Dedifferentiated amniotic fluid mesenchymal stem cell (primary cell): ENCODE results near the gene CUL9.
"Not testable (repeated sequence)": the region's sequence is repeated elsewhere in the genome, so short reads cannot be mapped to it uniquely, and the experiment has no call there.

ENCODE experiments used
- DNase-seq: peaks from one replicate; pipeline ENCODE4 v3.0.0-alpha.2; 2016; ENCODE audit errors: extremely low spot score

Gene CUL9

DNA sequence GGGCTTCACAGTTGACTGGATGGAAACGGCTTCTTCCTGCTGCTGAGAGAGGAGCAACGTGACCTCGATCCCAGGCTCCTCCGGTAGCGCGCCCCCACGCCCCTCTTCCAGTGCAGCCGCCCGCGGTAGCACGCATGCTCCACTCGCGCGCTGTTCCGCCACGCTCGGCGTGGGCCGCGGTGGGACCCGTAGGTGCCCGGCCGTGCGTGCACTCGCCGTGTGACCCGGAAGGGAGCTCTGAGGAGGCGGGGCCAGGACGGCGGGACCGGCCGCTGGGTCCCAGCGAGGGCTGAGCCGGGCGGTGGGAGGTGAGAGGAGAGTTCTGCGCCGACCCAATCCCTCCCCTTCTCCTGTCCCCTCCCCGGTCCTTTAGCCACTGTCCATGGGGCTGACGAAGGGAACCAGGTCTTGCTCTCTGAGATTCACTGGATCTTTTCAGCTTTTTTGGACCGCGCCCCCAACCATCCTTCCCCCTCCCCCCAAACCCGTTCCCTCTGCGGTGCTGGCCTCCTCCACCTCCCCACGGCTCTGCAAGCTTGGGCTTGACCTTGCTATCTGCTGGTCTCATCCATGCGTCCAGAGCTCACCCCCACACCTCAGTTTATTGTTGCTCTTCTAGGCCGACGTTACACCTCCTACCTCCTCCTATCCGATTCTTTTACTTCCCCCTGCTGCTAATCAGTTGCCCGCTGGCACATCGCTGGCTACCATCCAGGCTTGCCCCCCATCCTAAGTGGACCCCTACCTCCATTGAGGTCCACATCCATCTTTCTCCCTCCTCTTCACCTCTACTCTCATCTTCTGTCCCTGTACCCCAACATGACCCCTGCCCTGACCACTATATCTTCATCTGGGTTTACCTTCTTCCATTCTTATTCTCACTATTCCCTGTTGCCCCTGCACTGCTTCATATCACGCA is at the start of gene CUL9:
TSS of gene CUL9 (plus strand) at position 255 of the 919 bp plus-strand sequence. CDS start 2,115 bp downstream, outside the sequence.
- DNase-seq, result peak; percentile 52

DNA sequence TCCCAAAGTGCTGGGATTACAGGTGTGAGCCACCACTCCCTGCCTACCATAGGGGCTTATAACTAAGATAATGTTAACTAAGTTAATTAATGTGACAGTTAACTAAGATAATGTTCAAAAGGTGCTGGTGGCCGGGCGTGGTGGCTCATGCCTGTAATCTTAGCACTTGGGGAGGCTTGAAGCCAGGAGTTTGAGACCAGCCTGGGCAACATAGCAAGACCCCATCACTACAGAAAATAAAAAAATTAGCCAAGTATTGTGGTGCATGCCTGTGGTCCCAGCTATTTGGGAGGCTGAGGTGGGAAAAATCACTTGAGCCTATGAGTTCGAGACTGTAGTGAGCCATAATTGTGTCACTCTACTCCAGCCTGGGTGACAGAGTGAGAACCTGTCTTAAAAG is 43.7 kb upstream of the CUL9 start:
- no peak for DNase-seq

DNA sequence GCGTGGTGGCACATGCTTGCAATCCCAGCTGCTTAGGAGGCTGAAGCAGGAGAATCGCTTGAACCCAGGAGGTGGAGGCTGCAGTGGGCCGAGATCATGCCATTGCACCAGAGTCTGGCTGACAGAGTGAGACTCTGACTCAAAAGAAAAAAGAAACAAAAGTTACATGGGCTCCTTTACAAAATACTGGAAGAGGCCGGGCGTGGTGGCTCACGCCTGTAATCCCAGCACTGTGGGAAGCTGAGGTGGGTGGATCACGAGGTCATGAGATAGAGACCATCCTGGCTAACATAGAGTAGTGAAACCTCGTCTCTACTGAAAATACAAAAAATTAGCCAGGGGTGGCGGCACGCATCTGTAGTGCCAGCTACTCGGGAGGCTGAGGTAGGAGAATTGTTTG is 42.0 kb upstream of the CUL9 start:
- not testable (repeated sequence) for DNase-seq

DNA sequence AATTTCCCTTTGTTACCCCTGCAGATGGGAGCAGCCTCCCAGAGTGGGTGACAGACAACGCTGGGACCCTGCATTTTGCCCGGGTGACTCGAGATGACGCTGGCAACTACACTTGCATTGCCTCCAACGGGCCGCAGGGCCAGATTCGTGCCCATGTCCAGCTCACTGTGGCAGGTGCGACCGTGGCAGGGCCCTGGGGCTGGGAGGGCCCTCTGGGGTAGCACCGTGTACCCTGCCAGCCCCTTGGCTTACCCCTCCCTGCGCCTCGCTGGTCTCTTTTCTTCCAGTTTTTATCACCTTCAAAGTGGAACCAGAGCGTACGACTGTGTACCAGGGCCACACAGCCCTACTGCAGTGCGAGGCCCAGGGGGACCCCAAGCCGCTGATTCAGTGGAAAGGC is 40.4 kb upstream of the CUL9 start:
- DNase-seq, result no peak

DNA sequence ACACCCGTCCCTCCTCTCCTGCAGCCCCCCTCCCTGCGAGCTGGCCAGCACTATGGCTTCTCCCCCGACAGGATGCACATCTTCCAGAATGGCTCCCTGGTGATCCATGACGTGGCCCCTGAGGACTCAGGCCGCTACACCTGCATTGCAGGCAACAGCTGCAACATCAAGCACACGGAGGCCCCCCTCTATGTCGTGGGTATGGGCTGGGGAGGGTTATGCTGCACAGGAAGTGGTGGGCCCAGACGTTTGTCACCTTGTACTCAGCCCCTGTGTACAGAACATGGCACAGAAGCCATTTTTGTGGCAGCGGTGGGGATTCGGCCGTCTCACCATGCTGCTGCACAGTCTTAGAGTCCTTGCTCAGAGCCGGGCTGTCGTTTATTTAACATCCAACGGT is 39.9 kb upstream of the CUL9 start:
- DNase-seq, result no peak

DNA sequence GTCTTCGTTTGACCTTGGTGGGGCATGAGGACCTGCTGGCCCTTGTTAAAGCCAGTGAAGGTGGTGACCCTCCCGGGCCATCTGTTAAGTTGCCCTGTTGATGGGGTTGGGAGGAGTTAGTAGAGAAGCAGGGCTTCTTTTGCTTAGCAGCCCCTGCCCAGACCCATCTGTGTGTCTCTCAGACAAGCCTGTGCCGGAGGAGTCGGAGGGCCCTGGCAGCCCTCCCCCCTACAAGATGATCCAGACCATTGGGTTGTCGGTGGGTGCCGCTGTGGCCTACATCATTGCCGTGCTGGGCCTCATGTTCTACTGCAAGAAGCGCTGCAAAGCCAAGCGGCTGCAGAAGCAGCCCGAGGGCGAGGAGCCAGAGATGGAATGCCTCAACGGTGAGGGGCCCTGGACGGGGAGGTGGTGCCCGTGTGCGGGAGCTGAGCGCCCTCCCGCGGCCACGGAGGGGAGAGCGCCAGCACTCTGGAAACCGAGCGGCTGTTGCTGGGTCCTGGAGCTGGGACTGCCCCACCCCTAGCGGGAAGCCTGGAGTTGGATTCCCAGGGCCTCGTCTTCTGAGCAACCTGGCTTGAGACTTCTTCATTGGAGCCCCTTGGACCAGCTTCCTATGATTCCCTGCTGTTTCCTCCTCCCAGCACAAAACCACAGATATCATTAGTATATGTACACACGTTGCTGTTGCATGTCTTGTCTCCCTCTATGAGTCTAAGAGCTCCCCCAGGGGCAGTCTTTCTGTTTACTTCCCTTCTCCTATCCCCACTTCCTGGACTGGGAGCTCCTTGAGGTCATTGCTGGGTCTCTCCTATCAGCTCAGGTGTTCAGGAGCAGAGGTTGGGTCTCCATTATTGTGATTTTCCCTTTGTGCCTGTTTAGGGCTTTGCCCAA is 38.5 kb upstream of the CUL9 start:
- peak; percentile 89 for DNase-seq

DNA sequence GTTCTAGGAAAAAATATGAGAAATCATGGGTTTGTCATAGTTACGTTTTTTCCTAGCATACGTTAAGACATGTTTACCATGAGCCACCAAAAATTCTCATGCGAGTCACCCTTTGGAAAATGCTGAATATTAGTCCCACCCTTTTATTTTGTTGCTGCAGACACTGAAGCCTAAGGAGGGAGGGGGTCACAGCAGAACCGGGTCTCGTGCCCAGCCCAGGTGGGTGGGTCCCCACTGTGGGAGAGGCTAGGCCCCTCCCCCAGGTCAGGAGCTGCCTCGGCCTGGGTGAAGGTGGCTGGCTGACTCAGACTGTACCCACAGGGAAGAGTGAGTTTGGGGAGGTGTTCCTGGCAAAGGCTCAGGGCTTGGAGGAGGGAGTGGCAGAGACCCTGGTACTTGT is 37.1 kb upstream of the CUL9 start:
- no peak for DNase-seq

DNA sequence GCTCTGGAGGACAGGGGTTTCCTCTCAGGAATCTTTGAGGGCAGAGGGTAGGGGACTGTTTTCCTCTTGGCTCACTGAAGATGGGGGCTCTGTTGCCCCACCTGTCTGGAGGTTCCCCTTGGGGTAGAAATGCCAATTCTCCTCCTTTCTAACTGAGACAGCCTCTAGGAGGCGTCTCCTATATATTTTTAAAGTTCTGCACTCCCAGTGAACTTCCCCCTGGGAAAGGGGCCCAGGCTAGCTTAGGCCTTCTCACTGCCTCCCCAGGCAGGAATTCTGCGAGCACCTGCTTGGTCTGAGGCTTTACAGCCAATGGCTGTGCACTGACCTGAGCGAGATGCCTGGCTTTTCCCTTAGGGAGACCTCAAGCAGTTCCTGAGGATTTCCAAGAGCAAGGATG is 35.7 kb upstream of the CUL9 start:
- no peak for DNase-seq

DNA sequence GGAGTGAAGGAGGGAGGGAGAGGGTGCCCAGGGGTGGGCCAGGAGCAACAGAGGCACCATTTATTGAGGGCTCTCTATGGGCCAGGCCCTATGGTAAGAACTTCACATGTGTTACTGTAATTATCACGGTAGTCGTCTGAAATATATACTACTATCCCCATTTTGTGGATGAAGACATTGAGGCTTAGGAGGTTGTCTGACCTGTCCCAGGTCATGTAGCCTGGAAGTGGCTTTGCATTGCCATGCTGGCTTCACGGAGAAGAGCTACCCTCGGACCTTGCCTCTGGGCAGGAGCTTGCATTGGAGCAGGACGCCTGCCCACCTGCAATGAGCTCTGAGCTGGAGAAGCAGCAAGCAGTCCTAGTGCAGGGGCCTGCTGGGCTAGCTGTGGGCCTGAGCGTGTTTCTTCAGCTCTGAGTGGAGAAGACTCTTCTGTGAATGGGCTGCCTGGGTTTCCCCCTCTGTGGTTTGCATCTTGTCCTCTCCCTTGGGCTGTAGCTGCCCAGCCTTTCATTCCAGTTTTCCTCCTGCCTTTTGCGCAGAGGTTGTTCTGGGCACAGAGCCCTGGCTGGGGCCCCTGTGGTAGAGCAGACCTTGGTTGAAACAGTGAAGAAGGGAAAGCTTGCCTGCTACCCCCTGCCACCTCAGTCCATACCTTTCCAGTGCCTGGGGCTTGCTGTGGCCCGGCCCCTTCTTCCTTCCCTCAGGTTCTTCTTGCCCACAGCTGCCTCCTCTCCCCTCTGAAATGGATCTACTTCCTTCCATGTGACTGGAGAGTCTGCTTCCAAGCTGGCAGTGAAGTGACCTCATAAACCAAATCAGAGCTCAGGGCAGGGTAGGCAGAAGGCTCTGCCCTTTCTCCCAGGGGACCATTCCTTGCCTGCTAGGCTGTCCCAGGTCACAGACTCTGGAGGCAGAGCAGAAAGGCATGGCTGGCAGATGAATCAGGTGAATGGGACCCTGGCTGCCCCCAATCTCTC is 35.0 kb upstream of the CUL9 start:
- no peak for DNase-seq

DNA sequence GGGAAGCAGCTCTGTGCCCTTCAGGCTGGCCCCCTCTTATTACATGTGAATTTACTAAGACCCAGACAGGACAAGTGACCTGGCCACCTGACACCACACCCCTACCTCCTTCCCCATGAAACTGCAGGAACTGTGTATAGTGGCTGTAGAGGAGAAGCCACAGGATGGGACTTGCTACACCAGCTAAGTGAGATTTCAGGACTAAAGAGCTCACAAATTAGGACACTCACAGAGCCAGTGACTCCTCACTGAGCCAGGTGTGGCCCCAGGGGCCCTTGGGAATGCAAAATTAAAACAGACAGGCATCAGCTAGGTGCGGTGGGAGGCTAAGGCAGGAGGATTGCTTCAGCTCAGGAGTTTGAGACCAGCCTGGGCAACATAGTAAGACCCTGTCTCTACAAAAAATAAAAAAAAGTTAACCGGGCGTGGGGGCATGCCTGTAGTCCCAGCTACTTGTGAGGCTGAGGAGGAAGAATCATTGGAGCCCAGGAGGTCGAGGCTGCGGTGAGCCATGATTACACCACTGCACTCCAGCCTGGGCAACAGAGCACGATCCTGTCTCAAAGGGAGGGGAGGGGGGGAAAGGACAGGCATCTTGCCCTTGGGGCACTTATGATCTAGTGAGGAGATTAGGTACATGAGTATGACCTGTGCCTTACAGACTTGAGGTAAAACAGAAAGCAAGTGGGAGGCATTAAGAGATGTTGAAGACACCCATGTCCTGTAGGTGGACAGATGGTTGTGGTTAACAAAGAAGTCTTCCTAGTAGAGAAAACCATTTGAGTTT is 34.1 kb upstream of the CUL9 start:
- DNase-seq, result no peak

DNA sequence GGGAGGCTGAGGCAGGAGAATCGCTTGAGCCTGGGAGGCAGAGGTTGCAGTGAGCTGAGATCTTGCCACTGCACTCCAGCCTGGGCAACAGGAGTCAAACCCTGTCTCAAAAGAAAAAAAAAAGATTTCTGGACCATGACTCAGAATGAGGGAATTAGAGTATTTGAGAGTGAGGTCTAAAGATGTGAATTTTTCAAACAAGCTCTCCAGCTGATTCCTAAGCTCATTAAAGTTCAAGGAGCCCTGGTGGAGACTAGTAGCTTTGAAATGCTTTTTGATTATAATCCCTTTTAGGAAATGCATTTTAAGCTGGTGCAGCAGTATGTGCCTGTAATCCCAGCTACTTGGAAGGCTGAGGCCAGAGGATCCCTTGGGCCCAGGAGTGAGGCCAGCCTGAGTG is 32.7 kb upstream of the CUL9 start:
- no peak for DNase-seq

DNA sequence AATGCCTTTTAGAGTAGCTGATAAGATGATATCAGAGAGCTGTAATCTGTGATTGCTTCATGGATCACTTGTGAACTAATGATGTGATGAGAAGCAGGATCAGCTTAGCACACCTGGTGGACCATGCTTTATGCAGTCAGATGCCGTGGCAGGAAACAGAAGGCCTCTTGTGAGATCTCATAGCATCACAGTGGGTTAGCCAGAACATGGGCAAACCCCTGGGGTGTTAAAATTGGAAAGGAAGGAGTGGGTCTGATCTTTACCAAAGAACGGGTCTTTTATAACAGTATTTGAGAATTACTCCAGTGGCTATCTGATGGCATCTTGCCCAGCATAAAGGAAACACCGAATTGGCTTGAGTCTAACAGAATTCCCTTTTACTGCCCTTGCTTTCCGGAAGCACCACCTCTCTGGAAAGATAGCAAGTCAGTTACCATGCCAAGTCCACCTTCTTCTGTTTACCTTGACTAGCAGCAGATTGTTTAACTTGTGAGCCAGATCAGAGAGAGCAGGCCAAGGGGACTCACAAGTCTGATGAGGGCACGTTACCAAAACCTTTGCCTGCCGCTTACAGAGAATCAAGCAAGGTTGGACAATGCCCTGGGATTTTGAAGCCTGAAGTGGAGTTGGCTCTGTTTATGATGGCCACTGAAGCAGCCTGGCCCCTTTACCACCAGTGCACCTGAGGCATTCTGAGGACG is 31.8 kb upstream of the CUL9 start:
- no peak for DNase-seq

DNA sequence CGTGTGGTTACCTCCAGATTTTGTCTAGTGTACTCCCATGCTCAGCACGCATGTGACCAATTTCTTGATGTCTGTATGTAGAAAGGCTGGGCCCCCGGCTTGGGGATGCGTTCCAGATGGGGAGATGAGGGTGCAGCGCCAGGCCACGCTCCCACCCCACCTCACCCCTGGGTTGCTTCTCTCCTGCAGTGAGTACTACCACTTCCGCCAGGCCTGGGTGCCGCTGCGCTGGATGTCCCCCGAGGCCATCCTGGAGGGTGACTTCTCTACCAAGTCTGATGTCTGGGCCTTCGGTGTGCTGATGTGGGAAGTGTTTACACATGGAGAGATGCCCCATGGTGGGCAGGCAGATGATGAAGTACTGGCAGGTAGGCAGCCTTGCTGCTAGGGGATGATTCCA is 22.4 kb upstream of the CUL9 start:
- no peak for DNase-seq

DNA sequence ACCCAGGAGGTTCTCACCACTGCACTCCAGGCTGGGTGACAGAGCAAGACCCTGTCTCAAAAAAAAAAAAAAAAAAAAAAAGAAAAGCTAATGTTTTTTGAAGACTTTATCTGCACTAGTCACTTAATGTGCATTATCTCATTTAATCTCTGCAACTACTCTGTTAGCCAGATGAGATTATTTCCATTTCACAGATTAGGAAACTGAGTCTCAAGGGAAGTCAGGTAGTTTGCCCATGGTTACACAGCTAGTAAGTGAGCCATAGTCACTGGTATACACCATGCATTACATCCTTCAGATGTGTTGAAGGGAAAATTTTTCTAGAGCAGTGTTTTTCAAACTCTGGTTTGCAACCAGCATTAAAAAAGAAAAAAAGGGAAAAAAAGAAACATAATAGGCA is 18.1 kb upstream of the CUL9 start:
- no peak for DNase-seq

DNA sequence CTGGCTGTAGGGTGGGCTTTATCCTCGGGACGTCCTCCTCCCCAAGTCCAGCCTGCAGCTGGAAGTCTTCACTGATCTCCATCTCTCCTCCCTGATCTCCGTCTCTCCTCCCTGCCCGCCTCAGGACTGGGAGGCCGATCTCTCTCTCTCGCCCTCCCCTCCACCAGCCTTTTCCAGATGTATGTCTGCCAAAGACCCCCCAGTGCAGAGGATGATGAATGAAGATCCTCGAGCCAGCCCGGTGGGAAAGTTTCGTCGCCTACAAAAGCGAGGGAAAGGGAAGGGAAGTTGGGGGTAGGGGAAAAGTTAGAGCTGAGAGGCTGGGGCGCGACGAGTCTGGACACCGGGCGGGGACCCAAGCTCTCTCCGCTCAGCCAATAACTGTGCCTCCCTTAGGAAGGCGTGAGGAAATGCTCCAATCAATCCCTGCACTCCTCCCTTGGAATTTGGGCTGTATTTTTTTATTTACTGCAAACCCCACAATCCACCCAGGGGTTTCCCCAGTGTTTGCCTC is 11.5 kb upstream of the CUL9 start:
- DNase-seq, result peak; percentile 85

DNA sequence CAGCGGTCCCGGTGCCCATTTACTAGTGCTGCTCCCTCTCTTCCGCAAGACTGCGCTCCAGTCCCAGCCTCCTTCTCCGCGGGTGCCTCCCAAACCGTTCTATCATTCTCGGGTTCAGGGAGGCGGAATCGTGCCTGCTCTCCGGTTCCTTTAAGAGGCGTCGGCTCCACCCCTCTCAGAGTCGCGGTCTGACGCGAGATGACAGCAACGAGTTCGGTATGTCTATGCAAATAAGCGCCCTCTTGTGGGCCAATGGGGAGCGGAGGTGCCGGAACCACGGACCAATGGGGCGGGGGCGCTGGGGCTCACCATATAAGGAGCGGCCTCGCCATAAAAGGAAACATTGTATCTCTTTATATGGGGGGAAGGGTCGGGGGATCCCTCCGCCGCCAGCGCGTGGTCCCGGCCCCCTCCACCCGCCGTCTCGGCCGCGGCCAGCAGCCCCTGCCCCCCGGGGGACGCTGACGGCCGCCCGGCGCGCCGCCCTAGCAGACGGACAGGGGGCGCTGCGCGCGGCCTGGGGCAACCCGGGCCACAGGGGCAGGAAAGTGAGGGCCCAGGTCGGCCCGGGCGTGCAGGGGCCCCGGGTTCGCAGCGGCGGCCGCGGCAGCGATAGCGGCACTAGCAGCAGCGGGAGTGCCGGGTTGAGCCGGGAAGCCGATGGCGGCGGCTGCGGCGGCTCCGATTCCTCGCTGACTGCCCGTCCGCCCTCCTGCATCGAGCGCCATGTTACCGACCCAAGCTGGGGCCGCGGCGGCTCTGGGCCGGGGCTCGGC is 10.9 kb upstream of the CUL9 start, which contains the start of gene SRF:
TSS of gene SRF (plus strand) at position 339 of the 776 bp plus-strand sequence. CDS start at position 727, 388 bp downstream.
- peak; percentile 100 for DNase-seq

DNA sequence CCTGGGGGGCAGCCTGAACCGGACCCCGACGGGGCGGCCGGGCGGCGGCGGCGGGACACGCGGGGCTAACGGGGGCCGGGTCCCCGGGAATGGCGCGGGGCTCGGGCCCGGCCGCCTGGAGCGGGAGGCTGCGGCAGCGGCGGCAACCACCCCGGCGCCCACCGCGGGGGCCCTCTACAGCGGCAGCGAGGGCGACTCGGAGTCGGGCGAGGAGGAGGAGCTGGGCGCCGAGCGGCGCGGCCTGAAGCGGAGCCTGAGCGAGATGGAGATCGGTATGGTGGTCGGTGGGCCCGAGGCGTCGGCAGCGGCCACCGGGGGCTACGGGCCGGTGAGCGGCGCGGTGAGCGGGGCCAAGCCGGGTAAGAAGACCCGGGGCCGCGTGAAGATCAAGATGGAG is 10.3 kb upstream of the CUL9 start:
- DNase-seq, result no peak

DNA sequence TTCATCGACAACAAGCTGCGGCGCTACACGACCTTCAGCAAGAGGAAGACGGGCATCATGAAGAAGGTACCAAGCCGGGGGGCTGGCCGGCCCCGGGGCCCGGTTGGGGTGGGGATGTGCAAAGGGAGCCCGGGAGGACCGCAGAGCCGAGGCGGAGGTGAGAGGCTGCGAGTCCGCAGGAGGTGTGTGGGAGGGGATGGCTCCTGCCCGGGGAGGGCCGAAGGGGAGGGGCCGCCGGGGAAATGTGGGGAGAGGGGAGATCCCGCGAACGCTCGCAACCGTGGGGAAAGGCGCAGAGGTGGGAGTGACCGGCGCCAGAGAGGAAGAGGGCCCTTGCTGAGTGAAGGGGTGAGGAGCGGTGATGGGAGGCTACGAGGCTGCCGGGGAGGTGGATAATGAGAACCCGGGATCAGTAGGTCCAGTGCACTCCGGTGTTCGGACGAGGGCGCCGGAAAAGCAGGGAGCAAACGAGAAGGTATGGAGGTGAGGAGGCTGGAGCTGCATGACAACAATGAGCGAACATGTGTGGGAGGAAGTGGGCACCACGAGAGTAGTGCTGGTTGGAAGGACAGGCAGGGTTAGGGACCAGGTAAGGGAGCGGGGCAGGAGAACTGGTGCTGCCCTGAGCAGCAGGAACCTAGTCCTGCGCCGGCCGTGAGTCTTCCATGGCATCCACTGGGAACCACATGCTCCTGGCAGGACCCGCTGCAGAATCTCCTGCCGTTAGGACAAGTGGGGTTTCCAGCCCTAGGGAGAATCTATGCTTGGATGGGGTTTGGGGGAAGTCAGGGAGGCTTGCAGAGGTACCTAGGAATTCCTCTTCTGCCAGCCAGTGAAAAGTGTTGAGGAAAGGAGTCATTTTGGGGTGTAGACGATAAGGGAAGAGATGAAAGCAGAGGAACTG is 9.6 kb upstream of the CUL9 start:
- DNase-seq, result no peak
